KOPT-K1 (cell line): ENCODE results near the gene TDRD15.
"Not testable (repeated sequence)": the region's sequence is repeated elsewhere in the genome, so short reads cannot be mapped to it uniquely, and the experiment has no call there.

Experiments
- H3K27ac ChIP-seq: fragments of 200-600 bp; sonication (generic); 2 replicates; pipeline ENCODE4 v1.5.1; 2016; ENCODE audit warnings: antibody characterized with exemption, mild to moderate bottlenecking, low read depth, low read length; ENCODE audit not compliant: poor library complexity, severe bottlenecking
- H3K36me3 ChIP-seq: fragments of 200-600 bp; sonication (generic); 2 replicates; pipeline ENCODE4 v1.5.1; 2017; ENCODE audit warnings: antibody characterized with exemption, mild to moderate bottlenecking, low read length, moderate library complexity; ENCODE audit not compliant: insufficient read depth
- H3K9me3 ChIP-seq: fragments of 200-600 bp; sonication (generic); 2 replicates; pipeline ENCODE4 v1.5.1; 2017; ENCODE audit warnings: antibody characterized with exemption, low read length, mild to moderate bottlenecking; ENCODE audit not compliant: insufficient read depth, poor library complexity, severe bottlenecking

Gene TDRD15

GRCh38 chr2:21104030-21104660, 19.6 kb upstream of the TDRD15 start:
- Histone ChIP-seq H3K36me3 (no peaks in the 10 kb centered on the region), H3K27ac (no peak overlapping the region), H3K9me3 (no peaks in the 10 kb centered on the region)

- no peaks in the 10 kb centered on the region for H3K9me3 ChIP-seq
- no peak overlapping the region for H3K27ac ChIP-seq
- no peaks in the 10 kb centered on the region for H3K36me3 ChIP-seq
Observed at GRCh38 chr2:21111012-21111411, 12.8 kb upstream of the TDRD15 start.

DNA sequence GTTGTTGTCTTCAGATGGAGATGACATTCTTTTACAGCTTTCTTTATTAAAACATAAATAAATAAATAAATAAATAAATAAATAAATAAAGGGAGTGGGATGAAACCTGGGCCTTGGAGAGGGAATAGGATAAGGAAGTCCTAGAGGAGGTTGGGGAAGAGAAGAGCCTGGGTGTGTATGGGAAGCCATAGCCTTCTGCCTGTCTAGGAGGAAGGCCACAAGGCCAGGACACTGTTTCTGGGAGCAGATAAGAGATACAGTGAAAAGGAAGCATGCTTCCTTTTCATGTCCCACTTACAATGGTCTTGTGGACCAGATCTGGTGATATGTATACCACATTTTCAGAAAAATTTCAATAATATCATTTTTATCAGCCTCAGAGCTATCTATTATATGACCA, 6.1 kb upstream of the TDRD15 start:
- Histone ChIP-seq H3K27ac (no peak overlapping the region), H3K36me3 (no peaks in the 10 kb centered on the region), H3K9me3 (no peaks in the 10 kb centered on the region)

DNA sequence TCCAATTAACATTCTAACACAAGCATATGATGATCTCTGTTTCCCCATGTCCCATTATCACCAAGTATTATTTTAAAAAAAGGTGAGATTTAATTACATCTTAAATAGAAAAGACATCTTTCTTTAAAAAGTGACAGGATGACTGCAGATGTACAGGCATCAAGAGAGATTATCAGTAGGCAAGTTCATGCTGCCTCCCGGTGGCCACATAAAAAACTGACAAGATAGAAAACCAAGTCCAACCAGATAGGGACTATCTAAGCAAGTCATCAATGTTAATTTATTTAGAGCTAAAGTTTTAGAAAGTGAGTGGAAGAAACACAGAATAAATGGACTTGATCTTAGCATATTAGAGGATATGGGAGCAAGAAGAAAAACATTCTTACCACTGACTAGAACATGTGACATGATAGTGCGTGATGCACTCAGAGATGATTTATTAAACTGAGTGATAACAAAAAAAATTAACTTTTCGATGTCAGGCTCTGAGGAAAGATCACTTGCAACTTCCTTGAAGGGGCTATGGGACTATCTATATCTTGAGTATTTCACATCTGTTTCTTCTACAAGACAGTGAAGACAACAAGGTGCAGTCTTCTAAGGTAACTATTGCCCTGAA, 5.4 kb upstream of the TDRD15 start:
- Histone ChIP-seq H3K9me3 (no peaks in the 10 kb centered on the region), H3K27ac (no peak overlapping the region), H3K36me3 (no peaks in the 10 kb centered on the region)

- Histone ChIP-seq H3K27ac (no peak overlapping the region), H3K9me3 (no peaks in the 10 kb centered on the region), H3K36me3 (no peaks in the 10 kb centered on the region)
Observed at GRCh38 chr2:21131861-21132260, 8.1 kb downstream of the TDRD15 start.

DNA sequence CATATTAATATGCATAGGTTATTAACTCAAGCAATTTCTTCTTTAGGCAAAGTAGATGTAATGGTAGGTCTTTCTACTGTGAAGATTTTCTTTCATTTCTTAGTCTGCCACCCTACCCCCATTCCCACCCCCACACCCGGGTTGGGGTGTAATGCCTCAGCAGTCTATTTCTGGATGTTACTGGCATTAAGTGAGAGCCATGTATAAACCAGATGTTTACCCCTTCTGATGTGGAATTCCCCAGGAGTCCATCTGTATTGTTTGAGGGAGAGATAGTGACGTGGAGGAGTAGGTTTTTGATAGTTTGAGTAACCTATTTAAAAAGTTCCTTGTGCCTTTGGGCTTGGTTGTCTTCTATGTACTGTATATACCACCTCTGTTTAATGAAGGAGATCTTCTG, 11.8 kb downstream of the TDRD15 start:
- H3K9me3 ChIP-seq: no peaks in the 10 kb centered on the region
- no peak overlapping the region for H3K27ac ChIP-seq
- no peaks in the 10 kb centered on the region for H3K36me3 ChIP-seq

DNA sequence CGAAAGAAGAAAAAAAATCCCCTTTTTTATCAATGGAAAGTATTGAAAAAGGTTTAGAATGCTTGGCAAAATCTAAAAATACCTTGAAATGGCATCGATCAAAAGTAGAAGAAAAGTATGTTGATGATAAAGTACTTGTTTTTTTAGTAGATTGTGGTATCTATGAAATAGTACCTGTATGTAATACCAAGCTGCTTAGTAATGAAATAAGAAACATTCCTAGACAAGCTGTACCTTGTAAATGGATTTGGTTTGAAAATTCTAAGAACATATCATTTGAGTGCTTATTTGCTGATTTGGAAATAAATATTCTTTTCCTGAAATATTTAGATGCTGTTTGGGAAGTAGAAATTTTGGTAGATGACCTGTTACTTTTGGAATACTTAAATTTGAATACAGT, 18.4 kb downstream of the TDRD15 start:
- no peaks in the 10 kb centered on the region for H3K9me3 ChIP-seq
- H3K36me3 ChIP-seq: no peaks in the 10 kb centered on the region
- no peak overlapping the region for H3K27ac ChIP-seq

DNA sequence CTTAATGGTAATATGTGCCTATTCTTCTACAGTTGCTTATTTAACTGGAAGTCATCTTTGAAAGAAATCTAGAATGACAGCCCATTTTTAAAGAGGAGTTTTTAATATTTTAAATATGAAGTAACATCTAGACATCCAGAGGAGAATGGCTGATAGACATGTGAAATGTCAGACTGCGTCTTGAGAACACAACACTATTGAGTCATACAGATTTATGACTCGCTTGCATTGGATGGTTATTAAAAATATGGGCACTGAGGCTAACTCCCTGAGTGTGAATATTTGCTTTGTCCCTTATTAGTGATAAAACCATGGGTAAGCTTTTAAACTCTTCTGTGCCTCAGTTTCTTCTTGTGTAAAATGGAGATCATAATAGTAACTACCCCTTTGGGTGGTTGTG, 22.9 kb downstream of the TDRD15 start:
- Histone ChIP-seq H3K36me3 (no peaks in the 10 kb centered on the region), H3K27ac (no peak overlapping the region), H3K9me3 (no peaks in the 10 kb centered on the region)

DNA sequence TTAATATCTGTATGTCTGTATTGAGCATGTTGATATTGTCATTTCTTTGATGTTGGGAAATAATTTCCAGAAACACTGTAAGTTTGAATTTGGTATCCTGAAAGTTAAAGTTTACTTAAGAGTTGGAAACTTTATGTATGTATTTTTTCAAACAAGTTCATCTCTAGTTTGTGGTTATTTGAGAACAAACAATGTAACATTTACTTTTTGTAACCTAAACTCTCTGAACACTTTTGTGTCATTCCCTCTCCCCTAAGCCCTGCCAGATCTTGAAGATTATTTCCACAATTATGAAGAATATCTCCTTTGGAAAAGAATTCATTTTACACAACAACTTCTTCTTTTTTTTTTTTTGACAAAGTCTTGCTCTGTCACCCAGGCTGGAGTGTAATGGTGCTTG, 24.9 kb downstream of the TDRD15 start:
- Histone ChIP-seq H3K9me3 (no peaks in the 10 kb centered on the region), H3K27ac (no peak overlapping the region), H3K36me3 (no peaks in the 10 kb centered on the region)

GRCh38 chr2:21151234-21151633, 27.5 kb downstream of the TDRD15 start:
- not testable (repeated sequence) for H3K9me3 ChIP-seq, H3K27ac ChIP-seq, H3K36me3 ChIP-seq

DNA sequence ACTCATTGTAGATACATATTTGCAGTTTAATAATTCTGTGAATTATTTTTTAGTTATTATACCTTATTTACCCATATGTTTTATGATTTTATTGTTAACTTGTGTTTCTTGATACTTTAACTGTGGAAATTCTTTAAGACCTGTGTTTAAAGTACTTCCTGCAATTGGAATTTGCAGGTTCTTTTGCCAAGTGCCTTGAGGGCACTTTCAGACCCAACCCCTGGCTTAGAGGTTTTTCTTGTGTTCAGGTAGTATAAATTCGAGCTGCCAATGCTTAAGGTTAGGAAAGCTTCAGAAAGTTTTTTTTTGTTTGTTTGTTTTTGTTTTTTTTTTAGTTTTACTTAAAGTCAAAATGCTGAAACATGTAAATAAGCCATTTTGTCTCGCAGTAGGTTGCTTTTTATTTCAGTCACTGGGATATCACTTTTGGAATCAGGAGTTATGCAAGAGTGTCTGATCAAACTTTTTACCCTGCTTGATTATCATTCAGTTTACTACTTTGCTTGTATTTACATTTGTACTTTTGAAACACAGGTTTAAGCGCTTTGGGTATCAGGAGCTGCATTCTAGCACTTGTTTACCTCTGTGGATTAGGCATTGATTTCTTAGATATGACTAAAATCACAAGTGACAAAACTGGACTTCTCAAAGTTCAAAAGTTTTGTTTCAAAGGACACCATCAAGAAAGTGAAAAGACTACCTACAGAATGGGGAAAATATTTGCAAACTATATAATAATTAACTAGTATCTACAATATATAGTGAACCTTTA, 31.8 kb downstream of the TDRD15 start:
- H3K36me3 ChIP-seq: no peaks in the 10 kb centered on the region
- H3K27ac ChIP-seq: no peak overlapping the region
- H3K9me3 ChIP-seq: no peaks in the 10 kb centered on the region

GRCh38 chr2:21161122-21161521, 37.4 kb downstream of the TDRD15 start:
- Histone ChIP-seq H3K36me3 (no peaks in the 10 kb centered on the region), H3K9me3 (no peaks in the 10 kb centered on the region), H3K27ac (no peak overlapping the region)

- Histone ChIP-seq H3K9me3 (no peaks in the 10 kb centered on the region), H3K27ac (no peak overlapping the region), H3K36me3 (no peaks in the 10 kb centered on the region)
Observed at GRCh38 chr2:21161832-21162614, 38.3 kb downstream of the TDRD15 start.

DNA sequence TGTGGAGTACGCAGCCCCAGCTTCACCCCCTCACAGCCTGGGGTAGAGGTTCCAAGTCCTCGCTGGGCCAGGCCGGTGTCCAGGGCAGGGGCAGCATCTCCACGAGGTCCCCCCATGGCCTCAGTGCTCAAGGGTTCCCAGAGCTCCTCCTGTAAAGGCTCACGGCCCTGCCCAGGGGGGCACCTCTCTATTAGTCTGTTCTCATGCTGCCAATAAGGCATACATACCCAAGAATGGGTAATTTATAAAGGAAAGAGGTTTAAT, 38.8 kb downstream of the TDRD15 start:
- Histone ChIP-seq H3K36me3 (no peaks in the 10 kb centered on the region), H3K9me3 (no peaks in the 10 kb centered on the region), H3K27ac (no peak overlapping the region)

DNA sequence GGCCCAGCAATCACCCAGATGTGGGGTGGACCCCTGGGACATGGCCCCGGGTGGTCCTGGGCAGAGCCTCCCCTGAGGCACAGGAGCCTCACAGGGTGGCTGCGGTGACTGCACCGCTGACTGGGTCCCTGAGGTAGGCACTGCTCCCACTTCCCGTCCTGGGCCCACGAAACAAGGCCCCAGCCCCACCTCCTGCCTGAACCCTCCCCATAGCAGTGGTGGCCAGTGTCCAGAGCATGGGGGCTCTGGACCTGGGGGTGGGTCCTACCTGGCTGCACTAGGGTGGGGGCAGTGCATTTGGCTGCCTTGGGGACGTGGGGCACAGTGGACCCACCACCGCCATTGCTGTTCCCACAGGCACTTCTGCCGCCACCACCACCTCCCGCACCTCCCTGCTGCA, 39.4 kb downstream of the TDRD15 start:
- no peaks in the 10 kb centered on the region for H3K36me3 ChIP-seq
- no peak overlapping the region for H3K27ac ChIP-seq
- no peaks in the 10 kb centered on the region for H3K9me3 ChIP-seq
